Measurements from ENCODE around the gene INTS12.

Gene INTS12

GRCh38 chr4:105708181-105709080 lies at the start of gene INTS12, which contains the start of gene GSTCD:
INTS12 (minus strand) TSS chr4:105708689; CDS start chr4:105700005, 8,684 bp downstream.
GSTCD (plus strand) TSS chr4:105708784; CDS start chr4:105717614, 8,830 bp downstream.
- peak within 1 kb of the TSS; percentile 82 to 95 for H3K4me3 ChIP-seq (ENCODE audit: low read depth in 1 of 2, low read length in 1 of 2)

GRCh38 chr4:105755375-105755774 lies 46.9 kb upstream of the INTS12 start:
- H3K9me3 ChIP-seq: no peaks in the 10 kb centered on the region
- H3K27me3 ChIP-seq: no peaks in the 10 kb centered on the region
- H3K27ac ChIP-seq: no peak overlapping the region
- H3K4me1 ChIP-seq (ENCODE audit: control insufficient read depth in 1 of 2, insufficient read depth in 1 of 2, low read depth in 1 of 2, low read length in 1 of 2): no peaks in the 10 kb centered on the region
- TF ChIP-seq CTCF (IDR thresholded peaks at IDR 0.05): no peak
- no peaks in the 10 kb centered on the region for H3K36me3 ChIP-seq
- no peak overlapping the region for H3K4me3 ChIP-seq (ENCODE audit: low read depth in 1 of 2, low read length in 1 of 2)

More at GRCh38 chr4:105708181-105709080, at the start of gene INTS12, which contains the start of gene GSTCD:
- Histone ChIP-seq H3K27ac (peak within 1 kb of the TSS; percentile 85), H3K4me1 (ENCODE audit: control insufficient read depth in 1 of 2, insufficient read depth in 1 of 2, low read depth in 1 of 2, low read length in 1 of 2) (peaks cover 18 to 20% of the 10 kb centered on the region in 2 experiments), H3K36me3 (no peaks in the 10 kb centered on the region), H3K9me3 (no peaks in the 10 kb centered on the region), H3K27me3 (no peaks in the 10 kb centered on the region)
- peak; percentile 21 for TF ChIP-seq CTCF (IDR thresholded peaks at IDR 0.05)

GRCh38 chr4:105753361-105753760 lies 44.9 kb upstream of the INTS12 start:
- Histone ChIP-seq H3K36me3 (no peaks in the 10 kb centered on the region), H3K4me1 (ENCODE audit: control insufficient read depth in 1 of 2, insufficient read depth in 1 of 2, low read depth in 1 of 2, low read length in 1 of 2) (no peaks in the 10 kb centered on the region)
- TF ChIP-seq CTCF (IDR thresholded peaks at IDR 0.05): no peak

GRCh38 chr4:105751718-105752299 lies 43.3 kb upstream of the INTS12 start:
- no peak overlapping the region for H3K4me3 ChIP-seq (ENCODE audit: low read depth in 1 of 2, low read length in 1 of 2)
- no peaks in the 10 kb centered on the region for H3K9me3 ChIP-seq
- no peaks in the 10 kb centered on the region for H3K27me3 ChIP-seq
- H3K27ac ChIP-seq: no peak overlapping the region
- TF ChIP-seq CTCF (IDR thresholded peaks at IDR 0.05): no peak
- H3K36me3 ChIP-seq: no peaks in the 10 kb centered on the region
- H3K4me1 ChIP-seq (ENCODE audit: control insufficient read depth in 1 of 2, insufficient read depth in 1 of 2, low read depth in 1 of 2, low read length in 1 of 2): no peaks in the 10 kb centered on the region

More at GRCh38 chr4:105753361-105753760, 44.9 kb upstream of the INTS12 start:
- no peak overlapping the region for H3K27ac ChIP-seq
- H3K27me3 ChIP-seq: no peaks in the 10 kb centered on the region
- no peak overlapping the region for H3K4me3 ChIP-seq (ENCODE audit: low read depth in 1 of 2, low read length in 1 of 2)
- no peaks in the 10 kb centered on the region for H3K9me3 ChIP-seq

- no peak for TF ChIP-seq CTCF (IDR thresholded peaks at IDR 0.05)
These were observed 39.7 kb upstream of the INTS12 start for GRCh38 chr4:105748222-105748621.

More at GRCh38 chr4:105748222-105748621, 39.7 kb upstream of the INTS12 start:
- H3K27ac ChIP-seq: no peak overlapping the region
- no peaks in the 10 kb centered on the region for H3K9me3 ChIP-seq
- no peaks in the 10 kb centered on the region for H3K27me3 ChIP-seq
- no peaks in the 10 kb centered on the region for H3K36me3 ChIP-seq
- H3K4me1 ChIP-seq (ENCODE audit: control insufficient read depth in 1 of 2, insufficient read depth in 1 of 2, low read depth in 1 of 2, low read length in 1 of 2): no peaks in the 10 kb centered on the region
- H3K4me3 ChIP-seq (ENCODE audit: low read depth in 1 of 2, low read length in 1 of 2): no peak overlapping the region

All from neutrophil (primary cell).